ENCODE results near the gene NUP214.

- TF ChIP-seq POLR2AphosphoS5 (IDR thresholded peaks at IDR 0.05; ENCODE audit: low read depth, low read length) = no peak
- no peak for TF ChIP-seq CTCF (IDR thresholded peaks at IDR 0.05)
- no peak for TF ChIP-seq SIN3A (IDR thresholded peaks at IDR 0.05; ENCODE audit: borderline replicate concordance, insufficient read depth, low read depth, low read length)
These were observed 133.5 kb downstream of the NUP214 start for GRCh38 chr9:131258698-131259431.

Data from Panc1 (cell line).